Spleen (tissue), 7 donors: ENCODE measurements around the gene WIPF2.

Source experiments
- POLR2A ChIP-seq, 3 donors: fragments of 450-650 bp; IDR thresholded peaks; one replicate each; pipeline ENCODE4 v1.5.1; 2017; ENCODE audit warnings: antibody characterized with exemption in 3 of 3, mild to moderate bottlenecking in 1 of 3
- POLR2AphosphoS5 ChIP-seq, 3 donors: sonication (generic); formaldehyde crosslinking; IDR thresholded peaks; one replicate each; pipeline ENCODE4 v1.5.1; 2017; ENCODE audit warnings: antibody characterized with exemption in 3 of 3
- TF ChIP-seq, protein P1 (sequence below), 11 experiments: fragments of 200-600 bp in 7 of 11; fragments of 450-650 bp in 4 of 11; sonication (generic) in 4 of 11; IDR thresholded peaks in 8 of 11; conservative IDR thresholded peaks in 3 of 11; 1 replicate in 7 of 11; 2 replicates in 4 of 11; pipeline versions ENCODE4 v1.4.0 to v1.8.0; 2016 to 2021; ENCODE audit warnings: antibody characterized with exemption in 11 of 11, inconsistent platforms in 4 of 11, mild to moderate bottlenecking in 1 of 11
- donor health status: DM: no; HTN: no; CAD: no; lungs with moderate emphysema.
- donor health status: DM: no; HTN: no; CAD: no.
- donor health status: DM: no; HTN: no; CAD: no.

DNA sequence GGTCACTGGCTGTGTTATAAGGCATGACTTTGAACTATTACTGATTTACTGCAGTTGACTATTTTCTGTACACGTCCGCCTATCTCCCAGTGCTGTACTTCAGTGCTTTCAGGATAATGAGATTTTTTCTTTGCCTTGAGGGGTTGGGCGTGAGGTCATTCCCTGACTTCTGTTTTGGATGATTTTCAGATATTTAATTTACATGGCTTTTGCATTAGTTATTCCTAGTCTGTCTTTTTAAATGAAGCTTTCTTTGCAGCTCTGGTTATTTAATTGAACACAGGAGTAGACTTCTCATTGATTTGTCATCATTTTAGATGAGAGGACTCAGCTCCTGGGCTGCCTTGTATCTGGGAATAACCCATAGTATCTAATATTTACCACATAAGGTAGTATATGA lies 23.7 kb downstream of the WIPF2 start:
- TF ChIP-seq, protein P1, sequence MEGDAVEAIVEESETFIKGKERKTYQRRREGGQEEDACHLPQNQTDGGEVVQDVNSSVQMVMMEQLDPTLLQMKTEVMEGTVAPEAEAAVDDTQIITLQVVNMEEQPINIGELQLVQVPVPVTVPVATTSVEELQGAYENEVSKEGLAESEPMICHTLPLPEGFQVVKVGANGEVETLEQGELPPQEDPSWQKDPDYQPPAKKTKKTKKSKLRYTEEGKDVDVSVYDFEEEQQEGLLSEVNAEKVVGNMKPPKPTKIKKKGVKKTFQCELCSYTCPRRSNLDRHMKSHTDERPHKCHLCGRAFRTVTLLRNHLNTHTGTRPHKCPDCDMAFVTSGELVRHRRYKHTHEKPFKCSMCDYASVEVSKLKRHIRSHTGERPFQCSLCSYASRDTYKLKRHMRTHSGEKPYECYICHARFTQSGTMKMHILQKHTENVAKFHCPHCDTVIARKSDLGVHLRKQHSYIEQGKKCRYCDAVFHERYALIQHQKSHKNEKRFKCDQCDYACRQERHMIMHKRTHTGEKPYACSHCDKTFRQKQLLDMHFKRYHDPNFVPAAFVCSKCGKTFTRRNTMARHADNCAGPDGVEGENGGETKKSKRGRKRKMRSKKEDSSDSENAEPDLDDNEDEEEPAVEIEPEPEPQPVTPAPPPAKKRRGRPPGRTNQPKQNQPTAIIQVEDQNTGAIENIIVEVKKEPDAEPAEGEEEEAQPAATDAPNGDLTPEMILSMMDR (IDR thresholded peaks at IDR 0.05 in 8 of 11, conservative IDR thresholded peaks at IDR 0.05 in 3 of 11), result no peak
- TF ChIP-seq POLR2AphosphoS5 (IDR thresholded peaks at IDR 0.05), result no peak
- TF ChIP-seq POLR2A (IDR thresholded peaks at IDR 0.05), result no peak
